HepG2 (cell line): ENCODE results near the gene PMEPA1.

Experiments used
- EZH2 ChIP-seq: conservative IDR thresholded peaks from 2 replicates; pipeline ENCODE4 v1.6.1; 2012; ENCODE audit warnings: mild to moderate bottlenecking, low read depth, low read length, moderate library complexity
- ZSCAN29 ChIP-seq: sonication (generic); formaldehyde crosslinking; conservative IDR thresholded peaks from 2 replicates; pipeline ENCODE4 v1.4.0; 2020; ENCODE audit warnings: mild to moderate bottlenecking, missing genetic modification reagents

GRCh38 chr20:57647006-57647932 lies 62.5 kb downstream of the PMEPA1 start:
- TF ChIP-seq ZSCAN29 (CRISPR knock-in tag): no peak
- no peak for TF ChIP-seq EZH2
